ENCODE data around the gene ECHDC1. TPM values are rescaled to one million over a fixed set of nuclear protein-coding genes. Genes with fewer than 3 reads are reported as not detected.
A peak's percentile ranks its signal among the peaks of the same experiment; 100 is the strongest.

The ECHDC1 gene
- total and polyA plus RNA-seq, 8 donors = 13.9 to 27.9 (median 18.9) TPM

DNA sequence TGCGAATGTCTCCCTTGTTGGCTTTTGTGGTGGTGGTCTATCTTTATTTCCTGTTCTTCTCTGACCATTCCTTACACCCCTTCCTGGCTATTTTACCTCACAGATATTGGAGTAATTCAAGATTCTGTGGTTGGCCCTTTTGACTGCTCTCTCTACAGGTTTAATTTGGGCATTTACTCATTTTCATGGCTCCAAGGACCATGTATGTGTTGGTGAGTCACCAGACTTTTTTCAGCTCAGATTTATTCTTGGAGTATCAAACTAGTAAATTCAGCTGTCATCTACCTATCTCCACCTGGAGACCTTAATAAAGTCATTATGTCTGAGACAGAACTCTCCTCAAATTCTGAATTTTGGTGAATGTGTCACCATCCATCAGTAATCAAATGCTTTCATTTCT lies 61.2 kb downstream of the ECHDC1 start:
- TF ChIP-seq, protein P1, sequence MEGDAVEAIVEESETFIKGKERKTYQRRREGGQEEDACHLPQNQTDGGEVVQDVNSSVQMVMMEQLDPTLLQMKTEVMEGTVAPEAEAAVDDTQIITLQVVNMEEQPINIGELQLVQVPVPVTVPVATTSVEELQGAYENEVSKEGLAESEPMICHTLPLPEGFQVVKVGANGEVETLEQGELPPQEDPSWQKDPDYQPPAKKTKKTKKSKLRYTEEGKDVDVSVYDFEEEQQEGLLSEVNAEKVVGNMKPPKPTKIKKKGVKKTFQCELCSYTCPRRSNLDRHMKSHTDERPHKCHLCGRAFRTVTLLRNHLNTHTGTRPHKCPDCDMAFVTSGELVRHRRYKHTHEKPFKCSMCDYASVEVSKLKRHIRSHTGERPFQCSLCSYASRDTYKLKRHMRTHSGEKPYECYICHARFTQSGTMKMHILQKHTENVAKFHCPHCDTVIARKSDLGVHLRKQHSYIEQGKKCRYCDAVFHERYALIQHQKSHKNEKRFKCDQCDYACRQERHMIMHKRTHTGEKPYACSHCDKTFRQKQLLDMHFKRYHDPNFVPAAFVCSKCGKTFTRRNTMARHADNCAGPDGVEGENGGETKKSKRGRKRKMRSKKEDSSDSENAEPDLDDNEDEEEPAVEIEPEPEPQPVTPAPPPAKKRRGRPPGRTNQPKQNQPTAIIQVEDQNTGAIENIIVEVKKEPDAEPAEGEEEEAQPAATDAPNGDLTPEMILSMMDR (IDR thresholded peaks at IDR 0.05) = no peak
- Histone ChIP-seq H3K36me3 (peaks cover 0 to 26% (median 8%) of the 10 kb centered on the region in 3 donors), H3K9me3 (no peaks in the 10 kb centered on the region), H3K27me3 (no peaks in the 10 kb centered on the region), H3K4me3 (no peak overlapping the region), H3K27ac (no peak overlapping the region), H3K4me1 (peaks cover 0 to 6% (median 4%) of the 10 kb centered on the region in 3 donors)
- FAIRE-seq = no peak
- WGBS, 2 donors = 95 to 100% methylated on average over 1 of the region's 1 CpG
- no peak for ATAC-seq
- intact Hi-C loops (cut with DNase I) = no loop called here
- no peak for DNase-seq

DNA sequence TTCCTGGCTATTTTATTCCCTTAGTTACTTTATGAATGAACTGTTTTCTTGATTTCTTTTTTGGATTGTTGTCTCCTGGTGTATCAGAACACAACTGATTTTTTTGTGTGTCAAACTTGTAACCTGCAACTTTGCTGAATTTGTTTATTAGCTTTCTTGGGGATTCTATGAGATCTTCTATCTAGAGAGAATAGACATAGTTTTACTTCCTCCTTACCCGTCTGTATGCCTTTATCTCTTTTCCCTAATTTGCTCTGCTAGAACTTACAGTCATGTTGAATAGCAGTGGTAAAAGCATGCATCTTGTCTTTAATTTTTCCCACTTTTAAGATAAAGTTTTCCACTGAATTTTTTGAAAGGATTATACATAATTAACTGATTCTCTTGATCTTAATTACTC lies 63.6 kb downstream of the ECHDC1 start:
- no peak for FAIRE-seq
- WGBS, 2 donors = 51 to 60% methylated on average over 1 of the region's 1 CpG
- Histone ChIP-seq H3K9me3 (no peaks in the 10 kb centered on the region), H3K27me3 (no peaks in the 10 kb centered on the region), H3K36me3 (peaks cover 0 to 13% (median 0%) of the 10 kb centered on the region in 3 donors), H3K4me1 (peaks cover 0 to 8% (median 4%) of the 10 kb centered on the region in 3 donors), H3K27ac (no peak overlapping the region), H3K4me3 (no peak overlapping the region)
- TF ChIP-seq, protein P1 (IDR thresholded peaks at IDR 0.05) = no peak
- intact Hi-C loops (cut with DNase I) = no loop called here
- DNase-seq = no peak
- no peak for ATAC-seq

DNA sequence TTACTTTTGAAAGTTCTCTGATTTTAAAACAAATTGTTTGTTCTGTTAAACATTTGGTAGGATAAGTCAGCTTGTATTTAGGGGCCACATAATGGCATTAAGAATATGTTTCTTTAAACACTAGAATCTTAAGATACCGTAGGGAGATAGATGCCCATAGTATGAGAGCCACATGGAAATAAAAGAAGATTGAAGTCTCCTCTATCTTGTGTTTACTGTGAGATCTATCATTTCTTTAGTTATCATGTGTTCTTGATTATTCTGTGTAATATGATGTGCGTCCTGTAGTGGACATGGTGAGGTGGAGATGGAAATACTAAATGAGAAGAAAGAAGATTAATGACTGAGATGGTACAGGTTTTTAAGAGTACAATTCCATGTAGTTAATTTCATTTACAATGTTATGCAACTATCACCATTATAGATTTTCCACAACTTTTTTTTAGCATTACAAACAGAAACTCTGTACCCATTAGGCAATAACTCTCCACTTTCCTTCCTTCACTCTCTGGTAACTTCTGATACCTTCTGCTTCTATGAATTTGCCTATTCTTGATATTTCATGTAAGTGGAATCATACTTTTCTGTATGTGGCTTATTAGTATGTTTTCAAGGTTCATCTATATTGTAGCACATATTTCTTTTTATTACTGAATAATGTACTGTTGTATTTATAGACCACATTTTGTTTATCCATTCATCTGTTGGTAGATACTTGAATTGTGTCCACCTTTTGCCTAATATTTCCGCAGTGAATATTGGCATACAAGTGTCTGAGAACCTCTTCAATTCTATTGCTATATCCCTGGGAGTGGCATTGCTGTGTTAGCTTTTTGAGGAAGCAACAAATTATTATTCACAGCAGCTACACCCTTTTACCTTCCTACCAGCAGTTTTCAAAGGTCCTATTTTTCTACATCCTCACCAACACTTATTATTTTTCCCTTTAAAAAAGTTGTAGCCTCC lies 65.2 kb downstream of the ECHDC1 start:
- H3K9me3 ChIP-seq = no peaks in the 10 kb centered on the region
- peaks cover 0 to 13% (median 0%) of the 10 kb centered on the region in 3 donors for H3K36me3 ChIP-seq
- intact Hi-C loops (cut with DNase I) = no loop called here
- DNase-seq (no peak), FAIRE-seq (no peak), ATAC-seq (no peak)
- 85 to 90% methylated on average over 3 of the region's 3 CpGs for WGBS, 2 donors
- no peaks in the 10 kb centered on the region for H3K27me3 ChIP-seq
- H3K27ac ChIP-seq = no peak overlapping the region
- peaks cover 0 to 9% (median 4%) of the 10 kb centered on the region in 3 donors for H3K4me1 ChIP-seq
- H3K4me3 ChIP-seq = no peak overlapping the region
- TF ChIP-seq, protein P1 (IDR thresholded peaks at IDR 0.05) = no peak

GRCh38 chr6:127276331-127276730 lies 67.1 kb downstream of the ECHDC1 start:
- TF ChIP-seq, protein P1 (IDR thresholded peaks at IDR 0.05) = no peak
- Histone ChIP-seq H3K9me3 (no peaks in the 10 kb centered on the region), H3K27ac (no peak overlapping the region), H3K27me3 (no peaks in the 10 kb centered on the region), H3K4me3 (no peak overlapping the region), H3K4me1 (peaks cover 0 to 11% (median 9%) of the 10 kb centered on the region in 3 donors), H3K36me3 (no peaks in the 10 kb centered on the region)
- intact Hi-C loops (cut with DNase I) = no loop called here
- WGBS, 2 donors = 98 to 100% methylated on average over 1 of the region's 1 CpG
- ATAC-seq (no peak), DNase-seq (no peak), FAIRE-seq (no peak)

GRCh38 chr6:127273499-127273898 lies 69.9 kb downstream of the ECHDC1 start:
- Histone ChIP-seq H3K9me3 (no peaks in the 10 kb centered on the region), H3K36me3 (no peaks in the 10 kb centered on the region), H3K4me3 (no peak overlapping the region), H3K27me3 (no peaks in the 10 kb centered on the region), H3K27ac (no peak overlapping the region), H3K4me1 (peaks cover 0 to 29% (median 21%) of the 10 kb centered on the region in 3 donors)
- TF ChIP-seq, protein P1 (IDR thresholded peaks at IDR 0.05) = no peak
- FAIRE-seq (peak; percentile 20), DNase-seq (no peak), ATAC-seq (no peak)
- WGBS, 2 donors = 91 to 94% methylated on average over 2 of the region's 2 CpGs
- intact Hi-C loops (cut with DNase I) = no loop called here

All from pancreas (tissue), 10 donors.